ENCODE results near the gene NKX6-2. TPM values are rescaled to one million over a fixed set of nuclear protein-coding genes. Genes with fewer than 3 reads are reported as not detected.
"Not testable (repeated sequence)": the region's sequence is repeated elsewhere in the genome, so short reads cannot be mapped to it uniquely, and the experiment has no call there.

Gene NKX6-2
- total RNA-seq, 2 donors from 2014 or later, result not detected

DNA sequence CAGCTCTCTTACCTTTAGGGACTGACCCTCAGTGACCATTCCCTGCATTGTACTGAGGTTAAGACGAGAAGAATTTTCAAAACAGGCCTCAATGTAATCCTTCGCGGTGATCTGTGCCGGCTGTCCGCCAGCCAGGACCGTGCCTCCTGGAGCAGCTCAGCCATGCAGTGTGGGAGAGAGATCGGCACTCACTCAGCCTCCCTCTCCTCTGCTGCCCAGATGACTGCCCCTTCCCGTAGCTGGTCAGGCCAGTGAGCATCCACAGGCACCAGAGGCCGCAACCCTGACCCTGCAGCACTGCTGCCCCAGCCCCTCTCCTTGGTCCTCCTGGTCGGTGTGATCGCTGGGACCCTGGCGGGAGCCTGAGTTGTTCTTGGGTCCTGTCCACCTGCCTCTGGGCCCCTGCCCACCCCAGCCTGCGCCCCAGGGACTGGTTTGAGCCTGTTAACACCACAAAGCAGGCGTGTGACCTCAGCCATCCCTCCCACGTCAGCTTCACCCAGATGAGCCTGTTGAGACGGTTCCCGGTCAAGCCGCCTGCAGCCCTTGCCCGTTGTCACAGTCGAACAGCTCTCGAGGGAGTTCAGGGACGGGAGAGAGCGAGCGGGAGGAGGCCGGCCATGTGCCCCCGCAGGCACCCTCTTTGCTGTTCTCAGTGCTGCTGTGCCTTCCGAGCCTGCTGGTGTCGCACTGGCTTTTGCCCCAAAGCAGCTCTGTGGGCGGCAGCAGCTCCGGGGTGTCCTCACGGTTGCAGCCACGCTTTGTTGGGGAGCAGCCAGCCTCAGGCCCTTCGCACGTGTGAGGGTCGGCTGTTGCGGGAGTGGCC is 37.2 kb downstream of the NKX6-2 start:
- DNase-seq (no peak), ATAC-seq (no peak)
- intact Hi-C loops (cut with DNase I, micrococcal nuclease), result no loop called here

DNA sequence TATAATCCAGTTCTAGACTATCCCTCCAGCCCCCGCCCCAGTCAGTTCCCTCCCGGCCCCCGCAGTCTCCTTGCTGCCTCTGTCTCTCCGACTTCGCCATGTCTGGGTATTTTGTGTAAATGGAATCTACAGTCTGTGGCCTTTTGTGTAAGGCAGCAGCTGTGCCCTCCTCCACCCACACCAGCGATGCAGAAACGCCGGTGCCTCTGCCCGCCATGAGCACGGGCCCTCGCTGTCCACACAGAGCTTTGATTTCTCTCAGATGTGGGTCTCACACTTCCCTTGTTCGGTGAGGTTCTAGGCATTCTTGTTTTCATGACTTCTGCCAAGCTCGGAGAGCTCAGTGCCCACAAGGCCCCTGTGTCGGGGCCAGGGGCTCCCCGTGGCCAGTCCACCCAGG is 37.8 kb downstream of the NKX6-2 start:
- no peak for ATAC-seq
- intact Hi-C loops (cut with DNase I, micrococcal nuclease), result no loop called here
- DNase-seq, result no peak

DNA sequence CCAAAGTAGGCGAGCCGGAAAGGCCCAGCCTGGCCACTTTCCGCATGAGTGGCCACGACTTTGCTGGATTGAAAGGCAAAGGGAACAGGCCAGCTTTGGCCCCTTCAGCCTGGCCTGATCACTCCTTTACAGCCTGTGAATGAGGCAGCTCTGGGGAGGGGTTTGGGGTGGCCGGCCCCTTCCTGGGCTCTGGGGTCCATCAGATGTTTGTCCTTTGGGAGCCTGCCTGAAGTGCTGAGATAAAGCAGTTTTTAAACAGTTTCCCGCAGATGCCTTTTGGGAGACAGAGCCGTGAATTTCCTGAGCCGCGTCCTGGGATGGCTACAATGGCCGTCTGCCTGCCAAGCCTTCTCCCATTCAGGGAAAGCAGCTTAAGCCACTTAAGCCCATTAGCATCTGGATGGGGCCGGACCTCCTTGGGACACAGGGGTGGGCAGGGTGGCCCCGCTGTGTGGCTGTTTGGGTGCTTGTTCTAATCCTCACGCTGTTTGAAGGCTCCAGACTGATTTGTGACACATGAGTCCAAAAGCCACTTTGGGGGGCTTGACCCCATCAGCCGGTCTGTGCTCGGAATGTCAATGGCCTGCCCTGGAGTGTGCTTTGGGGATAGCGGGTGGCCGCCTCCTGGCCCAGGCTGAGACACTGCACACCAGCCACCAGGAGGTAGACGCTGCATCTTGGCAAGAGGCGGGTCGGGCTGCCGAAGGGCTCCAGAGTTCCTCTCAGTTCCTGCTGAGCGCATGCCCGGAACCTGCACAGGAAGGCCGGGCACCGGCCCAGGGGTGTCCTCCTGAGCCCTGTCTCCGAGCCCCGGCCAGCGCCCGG is 38.9 kb downstream of the NKX6-2 start:
- intact Hi-C loops (cut with DNase I, micrococcal nuclease), result no loop called here
- ATAC-seq (no peak), DNase-seq (no peak)

DNA sequence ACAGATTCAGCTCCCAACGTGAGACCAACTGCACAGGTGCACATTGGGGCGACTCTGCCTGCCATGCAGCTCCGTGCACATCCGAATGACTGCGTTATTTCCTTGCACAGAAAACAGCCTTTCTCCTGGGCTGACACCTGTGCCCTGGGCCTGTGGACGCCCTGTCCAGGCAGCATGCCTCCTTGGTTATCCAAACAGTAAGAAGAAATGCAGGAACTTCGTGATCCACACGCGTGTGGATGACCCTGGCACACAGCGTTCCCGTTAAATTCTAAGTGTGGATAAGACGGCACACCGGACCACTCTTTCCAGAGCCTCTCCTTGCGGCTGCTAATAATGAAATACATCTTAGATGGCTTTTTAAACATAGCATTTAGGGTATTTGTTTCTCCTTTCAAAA is 39.6 kb downstream of the NKX6-2 start:
- ATAC-seq (no peak), DNase-seq (no peak)
- intact Hi-C loops (cut with DNase I, micrococcal nuclease), result no loop called here

DNA sequence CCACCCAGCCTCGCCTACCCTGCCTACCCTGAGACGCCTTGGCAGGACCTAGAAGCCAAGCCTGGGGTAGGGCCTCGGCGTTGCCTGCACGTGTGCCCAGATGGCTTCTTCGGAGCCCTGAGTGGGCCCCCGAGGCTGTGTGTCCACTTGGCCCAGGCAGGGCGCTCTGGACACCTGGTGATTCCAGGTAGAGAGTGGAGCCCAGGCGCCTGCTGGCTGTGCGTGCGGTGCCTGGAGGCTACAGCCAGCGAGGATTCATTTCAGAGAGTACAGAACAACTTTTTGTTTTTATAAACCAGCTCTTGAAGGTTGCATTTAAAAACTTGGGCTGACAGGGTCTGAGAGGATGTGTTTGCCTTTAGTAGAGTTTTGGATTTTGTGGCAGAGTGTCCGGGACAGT is 40.0 kb downstream of the NKX6-2 start:
- ATAC-seq (no peak), DNase-seq (no peak)
- intact Hi-C loops (cut with DNase I, micrococcal nuclease), result no loop called here

DNA sequence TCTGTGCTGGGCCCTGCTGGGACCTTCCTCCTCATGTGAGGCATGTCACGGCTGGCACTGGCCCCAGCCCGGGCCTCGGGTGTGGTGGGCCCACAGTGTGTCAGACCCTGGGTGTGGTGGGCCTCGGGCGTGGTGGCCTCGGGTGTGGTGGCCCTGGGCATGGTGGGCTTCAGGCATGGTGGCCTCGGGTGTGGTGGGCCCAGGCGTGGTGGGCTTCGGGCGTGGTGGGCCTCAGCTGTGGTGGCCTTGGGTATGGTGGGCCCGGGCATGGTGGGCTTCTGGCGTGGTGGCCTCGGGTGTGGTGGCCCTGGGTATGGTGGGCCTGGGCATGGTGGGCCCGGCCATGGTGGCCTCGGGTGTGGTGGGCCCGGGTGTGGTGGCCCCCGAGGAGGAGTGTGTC is 40.4 kb downstream of the NKX6-2 start:
- ATAC-seq (no peak), DNase-seq (no peak)
- intact Hi-C loops (cut with DNase I, micrococcal nuclease), result no loop called here

DNA sequence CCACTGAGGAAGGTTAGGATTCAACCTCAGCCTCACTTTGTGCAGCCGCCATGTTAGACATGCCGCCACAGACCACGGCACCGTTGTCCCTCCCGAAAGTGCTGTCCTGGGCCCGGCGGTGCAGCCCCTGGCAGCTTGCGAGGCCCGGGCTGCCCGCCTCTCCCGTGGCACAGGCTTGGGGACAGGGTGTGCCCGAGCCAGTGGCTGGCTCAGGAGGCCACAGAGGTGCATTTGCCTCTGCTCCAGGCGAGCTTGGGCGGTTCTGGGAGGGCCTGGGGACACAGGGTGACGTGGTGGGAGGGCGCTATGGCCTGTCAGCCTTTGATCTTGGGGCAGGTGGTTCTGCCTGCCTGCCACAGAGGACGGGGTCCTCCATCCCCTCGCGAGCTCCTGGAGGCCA is 41.1 kb downstream of the NKX6-2 start:
- ATAC-seq, result no peak
- no peak for DNase-seq
- intact Hi-C loops (cut with DNase I, micrococcal nuclease), result no loop called here

DNA sequence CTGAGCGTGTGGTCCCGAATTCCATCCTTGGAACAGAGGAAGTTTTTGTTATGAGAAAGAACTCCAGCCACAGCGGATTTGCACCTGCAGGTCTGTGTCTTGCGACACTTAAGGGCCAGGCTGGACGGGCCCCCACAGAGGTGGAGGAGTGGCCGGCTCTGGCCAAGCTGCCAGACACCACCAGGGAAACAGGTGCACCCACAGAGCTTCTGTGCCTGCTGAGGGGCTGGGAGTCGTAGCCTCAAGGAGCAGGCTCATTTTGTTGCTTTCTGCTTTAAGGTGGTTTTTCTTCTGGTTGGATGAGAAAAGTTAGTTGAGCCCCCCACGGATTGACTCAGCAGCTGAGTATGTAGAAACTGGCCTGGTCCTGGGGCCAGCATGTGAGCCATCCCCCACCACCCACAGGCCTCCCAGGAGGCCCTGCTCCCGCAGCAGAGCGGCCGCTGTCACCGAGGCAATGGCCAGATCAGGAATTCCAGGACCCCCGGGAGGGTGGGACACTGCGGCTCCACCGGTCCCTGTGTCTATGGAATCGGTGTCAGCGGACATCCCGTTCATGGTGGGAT is 41.9 kb downstream of the NKX6-2 start:
- ATAC-seq (no peak), DNase-seq (no peak)
- intact Hi-C loops (cut with DNase I, micrococcal nuclease), result no loop called here

DNA sequence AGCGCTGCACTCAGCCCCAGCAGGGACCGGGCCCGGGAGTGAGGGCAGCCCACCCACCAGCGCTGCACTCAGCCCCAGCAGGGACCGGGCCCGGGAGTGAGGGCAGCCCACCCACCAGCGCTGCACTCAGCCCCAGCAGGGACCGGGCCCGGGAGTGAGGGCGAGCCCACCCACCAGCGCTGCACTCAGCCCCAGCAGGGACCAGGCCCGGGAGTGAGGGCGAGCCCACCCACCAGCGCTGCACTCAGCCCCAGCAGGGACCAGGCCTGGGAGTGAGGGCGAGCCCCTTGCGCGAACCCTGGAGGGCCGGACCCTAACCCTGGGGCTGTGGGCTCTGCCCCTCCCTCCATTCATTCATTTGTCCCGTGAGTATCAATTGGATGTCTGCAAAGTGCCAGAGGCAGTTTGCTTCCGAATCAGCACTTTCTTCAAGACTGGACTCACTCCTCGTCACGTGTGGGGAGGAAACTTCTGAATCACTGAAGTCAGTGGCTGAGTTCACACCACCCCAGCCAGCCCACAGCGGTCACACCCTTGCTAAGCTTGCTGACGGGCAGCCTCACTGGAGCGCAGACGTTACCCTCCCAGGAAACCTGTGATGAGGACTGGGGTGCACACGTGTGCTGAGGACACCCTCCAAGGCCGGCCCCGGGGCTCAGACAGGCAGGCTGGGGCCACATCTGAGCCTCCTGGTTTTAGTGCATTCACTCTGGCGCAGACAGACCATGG is 42.6 kb downstream of the NKX6-2 start:
- ATAC-seq; intact Hi-C loops (cut with DNase I, micrococcal nuclease); DNase-seq: not testable (repeated sequence)

DNA sequence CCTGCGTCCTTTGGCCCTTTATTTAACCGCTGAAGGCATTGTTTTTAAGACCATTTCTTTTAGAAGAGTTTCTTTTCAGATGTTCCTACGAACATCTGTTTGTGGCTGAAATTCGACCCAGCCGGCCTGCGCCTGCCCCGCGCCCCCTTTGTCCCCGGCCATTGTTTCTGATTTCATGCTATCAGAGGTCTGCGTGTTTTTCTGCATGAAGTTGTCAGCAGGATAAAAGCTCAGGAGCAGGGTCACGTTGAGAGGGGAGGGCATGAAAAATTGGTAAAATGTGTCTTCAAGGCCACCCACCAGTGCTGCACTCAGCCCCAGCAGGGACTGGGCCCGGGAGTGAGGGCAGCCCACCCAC is 43.1 kb downstream of the NKX6-2 start:
- no peak for ATAC-seq
- DNase-seq, result no peak
- intact Hi-C loops (cut with DNase I, micrococcal nuclease), result no loop called here

DNA sequence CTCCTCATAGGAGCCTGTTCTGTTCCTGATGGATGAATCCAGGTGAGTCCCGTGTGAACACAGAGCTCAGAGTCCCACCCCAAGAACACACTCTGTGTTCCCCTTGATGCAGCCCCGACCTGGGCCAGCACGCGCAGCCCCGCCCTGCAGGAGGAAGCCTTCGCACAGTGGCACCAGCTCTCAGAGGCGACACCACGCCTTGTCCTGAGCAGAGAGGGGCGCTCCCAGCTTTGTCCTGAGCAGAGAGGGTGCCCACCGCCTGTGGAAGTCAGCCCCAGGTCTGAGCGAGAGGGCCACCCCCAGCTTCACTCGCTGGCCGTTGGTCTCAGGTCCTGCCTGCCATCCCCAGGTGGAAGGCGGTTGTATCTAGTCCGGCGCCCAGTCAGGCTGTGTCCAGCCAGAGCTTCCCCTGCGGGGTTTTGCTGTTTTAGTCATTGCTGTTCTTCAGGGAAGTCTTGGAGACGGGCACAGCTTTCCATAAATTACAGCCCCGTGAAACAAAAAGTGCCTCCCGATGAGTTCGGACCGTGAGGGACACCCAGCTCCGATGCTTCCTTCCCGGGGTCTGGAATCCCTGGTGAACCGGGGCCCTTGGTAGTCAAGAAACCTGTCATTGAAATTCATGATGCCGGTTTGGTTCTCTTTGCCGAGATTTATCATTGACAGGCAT is 43.6 kb downstream of the NKX6-2 start:
- intact Hi-C loops (cut with DNase I, micrococcal nuclease), result no loop called here
- peak; percentile 79 for ATAC-seq

DNA sequence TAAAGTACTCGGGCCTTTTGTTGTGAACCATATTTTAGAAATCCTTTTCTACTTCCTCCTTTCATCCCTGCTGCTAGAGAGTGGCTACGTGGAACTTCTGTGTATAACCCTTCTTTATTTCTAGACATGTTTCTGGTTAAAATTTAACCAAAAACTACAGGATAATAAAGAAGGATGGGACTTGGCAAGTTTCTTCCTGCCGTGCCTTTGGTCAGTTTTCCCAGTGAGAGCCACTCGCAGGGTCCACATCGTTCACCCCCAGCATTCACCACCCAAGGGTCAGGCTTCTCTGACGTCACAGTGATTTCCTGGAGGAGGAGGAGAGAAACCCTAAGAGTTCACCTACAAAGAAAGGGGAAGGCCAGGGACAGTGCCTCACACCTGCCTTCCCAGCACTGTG is 45.4 kb downstream of the NKX6-2 start:
- peak; percentile 81 for ATAC-seq
- intact Hi-C loops (cut with DNase I, micrococcal nuclease), result no loop called here
- peak in 1 of 2 donors; percentile 28 for DNase-seq

More for the DNA sequence above, 43.6 kb downstream of the NKX6-2 start:
- peak; percentile 45 to 53 for DNase-seq

DNA sequence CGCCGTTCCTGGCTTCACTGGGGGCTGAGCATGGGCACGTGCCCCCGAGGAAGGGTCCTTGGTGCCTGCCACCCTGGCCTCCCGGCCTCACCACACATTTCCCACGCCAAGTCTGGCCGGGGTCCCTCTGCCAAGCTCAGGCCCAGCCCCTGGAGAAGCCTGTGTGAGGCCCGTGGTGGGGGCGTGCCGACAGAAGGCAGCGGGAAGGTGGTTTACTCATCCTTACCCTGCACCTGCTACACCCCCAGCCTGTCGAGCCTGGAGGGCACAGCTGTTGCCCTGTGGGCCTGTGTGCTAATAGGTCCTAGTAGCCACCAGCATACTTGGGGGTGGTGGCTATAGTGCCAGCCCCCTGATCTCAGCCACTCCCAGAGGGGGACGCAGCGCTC is 46.7 kb downstream of the NKX6-2 start:
- ATAC-seq (no peak), DNase-seq (no peak)
- intact Hi-C loops (cut with DNase I, micrococcal nuclease), result no loop called here

DNA sequence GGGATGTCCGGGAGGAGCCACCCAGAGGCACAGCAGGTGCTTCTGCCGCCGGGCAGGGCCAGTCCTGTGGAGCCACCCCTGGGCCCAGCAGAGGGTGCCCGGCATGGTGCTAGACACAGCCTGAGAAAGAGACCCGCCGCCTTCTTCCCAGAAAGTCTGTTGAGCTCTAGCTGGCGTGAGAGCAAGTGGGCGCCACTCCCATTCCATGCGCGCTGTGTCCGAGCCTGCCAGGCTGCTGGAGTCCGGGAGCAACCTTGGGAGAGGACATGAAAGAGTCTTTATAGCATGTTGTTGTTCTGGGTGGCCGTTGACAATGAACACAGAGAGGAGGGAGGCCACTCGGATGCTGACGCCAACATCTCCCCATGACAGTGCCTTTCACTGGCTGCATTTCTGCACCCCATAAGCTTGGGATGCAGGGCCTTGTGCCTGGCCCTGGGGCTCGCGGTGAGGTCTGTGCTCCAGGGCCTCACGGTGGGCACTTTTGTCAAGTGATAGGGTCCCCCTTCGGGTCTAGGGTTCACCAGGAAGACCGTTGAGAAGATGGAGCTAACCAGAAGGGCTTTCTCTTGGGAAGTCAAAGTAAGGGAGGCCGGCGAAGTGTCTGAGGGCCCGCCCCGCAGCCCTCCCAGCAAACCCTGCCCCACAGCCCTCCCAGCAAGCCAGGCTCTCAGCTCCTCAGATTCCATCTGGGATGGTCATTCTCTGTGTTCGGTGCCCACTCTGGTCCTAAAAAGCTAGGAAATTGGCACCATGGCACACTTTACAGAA is 47.3 kb downstream of the NKX6-2 start:
- intact Hi-C loops (cut with DNase I, micrococcal nuclease), result no loop called here
- ATAC-seq (no peak), DNase-seq (no peak)

DNA sequence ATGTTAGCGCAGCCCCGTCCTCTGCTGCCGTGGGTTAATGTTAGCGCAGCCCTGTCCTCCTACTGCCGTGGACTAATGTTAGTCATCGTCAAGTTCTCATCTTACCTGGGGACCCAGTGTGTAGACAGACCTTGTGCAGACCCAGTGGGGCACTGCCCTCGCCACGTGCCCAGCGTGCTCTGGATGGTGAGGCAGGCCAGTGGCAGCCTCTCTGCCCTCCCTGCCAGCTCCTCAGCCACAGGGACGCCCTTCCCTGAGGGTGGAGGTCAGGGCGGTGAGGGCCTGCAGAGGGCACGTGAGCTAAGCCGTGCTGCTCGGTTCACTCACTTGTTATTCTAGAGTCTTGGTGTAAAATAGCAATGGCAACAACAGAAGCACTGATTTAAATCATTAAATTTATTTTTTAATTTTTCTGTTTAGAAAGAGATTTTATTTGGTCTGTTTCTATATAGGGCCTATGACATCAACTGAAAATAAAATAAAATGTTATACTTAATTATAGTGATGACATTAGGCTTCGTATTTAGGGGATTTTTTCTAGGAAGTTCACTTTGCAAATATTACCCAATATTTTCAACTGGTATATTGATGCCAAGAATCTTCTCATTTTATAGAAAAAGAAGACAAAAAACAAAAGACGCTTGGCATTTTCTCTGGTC is 48.4 kb downstream of the NKX6-2 start:
- intact Hi-C loops (cut with DNase I, micrococcal nuclease), result no loop called here
- no peak for DNase-seq
- no peak for ATAC-seq

DNA sequence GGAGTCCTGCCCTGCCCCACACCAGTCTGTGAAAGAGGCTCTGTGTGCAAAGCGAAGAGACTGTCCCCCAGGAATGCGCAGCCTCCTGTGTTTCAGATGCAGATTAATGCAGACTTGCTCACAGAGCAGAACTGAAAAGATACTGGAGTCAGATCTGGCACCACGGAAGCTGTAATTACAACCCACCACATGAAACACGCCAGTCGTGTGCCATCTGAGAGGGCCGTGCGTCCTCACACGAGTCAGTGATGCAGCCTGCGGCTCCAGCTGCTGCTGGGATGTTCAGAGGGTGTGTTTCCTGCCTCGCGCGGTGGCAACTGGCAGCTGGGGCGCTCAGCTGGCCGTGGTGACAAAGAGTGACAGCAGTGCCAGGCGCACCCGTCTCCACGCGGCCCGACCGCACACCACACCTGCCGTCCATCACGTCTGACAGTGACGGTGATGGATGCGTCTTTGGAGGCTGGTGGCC is 50.0 kb downstream of the NKX6-2 start:
- no peak for ATAC-seq
- intact Hi-C loops (cut with DNase I, micrococcal nuclease), result no loop called here
- DNase-seq, result no peak

DNA sequence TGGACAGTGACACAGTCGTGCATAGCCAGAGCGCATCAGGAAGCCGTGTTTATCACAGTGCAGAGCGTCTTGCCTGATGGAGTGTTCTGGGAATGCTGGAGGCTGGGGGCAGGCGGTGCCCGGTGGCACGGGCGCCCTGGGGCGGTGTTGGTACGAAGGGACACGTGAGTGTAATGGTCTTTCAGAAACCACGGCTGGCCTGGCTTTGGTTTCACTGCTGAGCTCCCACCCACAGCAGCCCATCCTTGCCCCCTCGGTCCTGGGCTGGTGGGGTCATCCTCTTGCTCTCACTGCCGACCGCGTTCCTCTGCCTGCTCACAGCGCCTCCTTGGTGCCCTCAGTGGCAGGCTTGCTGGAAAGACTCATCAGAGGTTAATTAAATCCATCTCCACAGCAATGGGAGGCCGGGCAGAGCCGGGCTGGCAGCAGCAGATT is 50.6 kb downstream of the NKX6-2 start:
- ATAC-seq (no peak), DNase-seq (no peak)
- intact Hi-C loops (cut with DNase I, micrococcal nuclease), result no loop called here
